Motor neuron (in vitro differentiated cells): ENCODE results near the gene KRIT1. TPM values are rescaled to one million over a fixed set of nuclear protein-coding genes. Genes with fewer than 3 reads are reported as not detected.
A peak's percentile ranks its signal among the peaks of the same experiment; 100 is the strongest.

ENCODE experiments used
- ATAC-seq, 8 experiments: fragments of 200-7000 bp; cut with Tn5 transposase; replicated peaks in 6 of 8; 2 replicates each; pipeline ENCODE4 v1.8.0; 2021; ENCODE audit warnings: mild to moderate bottlenecking in 8 of 8, moderate library complexity in 8 of 8
- H3K27ac ChIP-seq, 2 donors: fragments of 250-450 bp; sonication (Bioruptor Pico); 2 replicates each; pipeline ENCODE4 v1.9.0; 2021; ENCODE audit warnings: antibody characterized with exemption in 2 of 2, mild to moderate bottlenecking in 2 of 2, moderate library complexity in 1 of 2
- H3K4me1 ChIP-seq, 2 donors: fragments of 250-450 bp; sonication (Bioruptor Pico); replicated peaks in 1 of 2; 2 replicates each; pipeline ENCODE4 v1.6.1; 2021; ENCODE audit warnings: antibody characterized with exemption in 2 of 2, mild to moderate bottlenecking in 2 of 2, moderate library complexity in 1 of 2
- H3K4me3 ChIP-seq, 5 donors: fragments of 250-450 bp; sonication (Bioruptor Pico); 2 replicates each; pipeline ENCODE4 v1.9.0; 2021; ENCODE audit warnings: antibody characterized with exemption in 5 of 5, mild to moderate bottlenecking in 5 of 5, moderate library complexity in 4 of 5
- WGBS, 10 experiments: fragments of 450-650 bp; shearing (Covaris generic); methylation state at CpG; one replicate each; pipeline ENCODE4 v1.0.0; 2022; 5-methylcytosine and 5-hydroxymethylcytosine counted together
- in situ Hi-C, 9 experiments: fragments of 400-800 bp; cut with MboI; loops; one replicate each; pipeline ENCODE4 v1.15.0; 2021; ENCODE audit warnings: low sequenced_read_pairs in 9 of 9, low pct_unique_long_range_greater_than_20kb in 2 of 9; ENCODE audit not compliant: unreplicated experiment in 9 of 9
- total RNA-seq, 8 experiments: library from RNA; unstranded; fragments of 300-600 nt; gene quantifications; 2 replicates each; pipeline versions ENCODE4 v1.2.3 to v1.2.4, GENCODE V29; 2022

KRIT1 gene
- 10 to 100 TPM; 26.7 to 75.1 (median 35.5) TPM for total RNA-seq

DNA sequence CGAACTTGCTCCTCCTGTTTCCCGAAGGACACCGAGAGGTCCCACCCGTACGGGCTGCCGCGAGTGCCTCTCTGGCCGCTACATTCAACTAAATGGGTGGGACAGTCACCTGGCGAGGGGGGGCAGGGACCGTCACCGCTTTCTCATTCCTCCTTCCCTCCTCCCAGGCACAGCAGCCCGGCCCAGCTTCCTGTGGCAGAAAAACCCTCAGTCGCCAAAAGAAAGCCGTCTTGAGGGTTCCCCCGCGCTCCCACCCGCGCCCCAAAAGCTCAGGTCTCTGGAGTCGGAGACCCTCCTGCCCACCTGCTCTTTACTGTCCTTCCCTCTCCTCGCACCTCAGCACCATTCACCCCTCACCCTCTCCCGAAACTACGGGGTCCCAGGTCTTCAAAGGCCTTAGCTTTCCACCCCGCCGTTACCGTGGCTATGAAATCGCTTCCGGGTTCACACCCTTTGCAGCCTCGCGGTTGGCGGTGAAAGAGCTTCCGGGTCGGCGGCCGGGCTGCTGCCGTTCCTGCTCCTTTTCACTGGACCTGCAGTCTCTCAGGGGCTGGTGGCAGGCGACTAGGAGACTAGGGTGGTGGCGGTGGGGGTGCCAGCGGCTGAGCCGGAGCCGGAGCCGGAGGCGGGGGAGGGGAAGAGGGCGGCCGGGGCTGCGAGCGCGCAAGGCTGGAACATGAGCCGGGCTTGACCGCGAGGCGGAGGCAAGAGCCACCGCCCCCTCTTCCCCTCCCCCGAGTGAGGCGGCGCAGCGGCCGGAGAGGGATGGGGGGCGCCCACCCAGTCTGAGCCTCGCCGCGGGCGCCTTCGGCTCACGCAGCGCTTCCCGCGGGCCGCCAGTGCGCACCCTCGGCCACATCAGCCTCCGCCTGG lies at the start of gene KRIT1, which contains the start of gene ANKIB1:
TSS of gene KRIT1 (minus strand) at position 428 of the 873 bp plus-strand sequence. CDS start 3,779 bp downstream, outside the sequence.
TSS of gene ANKIB1 (plus strand) at position 488 of the 873 bp plus-strand sequence. CDS start 49,005 bp downstream, outside the sequence.
- 0 to 2% (median 0%) methylated on average over 1 to 17 of the region's 71 CpGs; no CpG with 5 or more reads in 6 of the 10 experiments for WGBS, 10 experiments
- Histone ChIP-seq H3K4me3 (peak within 1 kb of the TSS; percentile 58 to 96 (median 86)), H3K4me1 (peaks cover 6 to 13% of the 10 kb centered on the region in 2 donors), H3K27ac (peak within 1 kb of the TSS; percentile 84 to 99)
- peak; percentile 81 to 92 (median 88) for ATAC-seq
- in situ Hi-C loops = loop anchor here in 1 of 9 experiments (25.0 kb wide), 1 partner anchor 192 kb away; the partner anchor contains the start of gene GATAD1

DNA sequence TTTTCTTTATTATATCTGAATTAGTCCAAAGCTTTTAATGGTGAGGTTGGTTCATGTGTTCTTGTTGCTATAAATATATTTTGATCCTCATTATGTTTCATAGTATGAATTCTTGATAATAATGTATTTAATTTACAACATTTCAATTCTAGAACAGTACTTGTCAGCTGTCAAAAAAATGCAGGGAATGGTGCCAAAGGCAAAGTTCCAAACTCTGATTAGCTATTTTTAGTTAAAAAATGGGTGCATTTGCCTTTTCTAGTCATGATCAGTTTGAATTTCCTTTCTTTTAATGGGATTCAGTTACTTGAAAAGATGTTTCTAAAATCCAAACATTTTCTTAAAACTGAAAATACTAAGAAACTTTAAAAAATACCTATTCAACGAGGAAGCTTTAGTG lies 49.7 kb upstream of the KRIT1 start:
- Histone ChIP-seq H3K27ac (no peak overlapping the region), H3K4me3 (no peak overlapping the region), H3K4me1 (peaks cover 0 to 4% of the 10 kb centered on the region in 2 donors)
- ATAC-seq = no peak
- in situ Hi-C loops = no loop called here
- WGBS, 10 experiments = 29 to 100% (median 88%) methylated on average over 1 of the region's 1 CpG

DNA sequence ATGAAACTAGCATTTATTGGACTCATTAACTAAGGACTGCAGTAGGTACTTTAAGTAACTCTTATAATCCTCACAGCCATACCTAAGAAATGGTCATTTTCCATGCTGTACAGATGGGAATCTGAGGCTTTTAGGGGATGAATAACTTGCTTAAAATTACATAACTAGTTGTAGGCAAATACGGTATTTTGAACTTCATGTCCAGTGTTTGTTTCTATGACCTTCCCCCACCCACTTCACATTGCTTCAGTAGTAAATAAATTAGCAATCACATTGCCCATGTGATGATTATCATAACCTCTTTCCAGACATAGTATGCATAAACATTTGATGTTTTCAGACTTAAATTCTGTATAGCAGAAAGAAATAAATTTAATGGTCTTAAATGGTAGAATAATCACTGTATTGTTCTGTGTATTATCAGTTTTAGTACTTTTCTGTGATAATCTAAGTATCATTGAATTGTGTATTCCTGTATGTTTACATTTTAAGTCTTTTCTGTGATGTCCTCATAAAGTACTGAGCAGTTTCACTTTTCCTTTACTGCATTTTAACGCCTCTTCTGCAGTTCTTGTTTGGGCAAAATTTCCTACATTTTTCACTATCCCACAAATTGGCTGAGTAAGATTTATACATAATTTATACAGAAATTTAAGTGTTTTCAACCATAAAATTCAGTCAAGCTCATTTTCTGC lies 48.3 kb upstream of the KRIT1 start:
- in situ Hi-C loops = no loop called here
- Histone ChIP-seq H3K27ac (no peak overlapping the region), H3K4me1 (peaks cover 0 to 4% of the 10 kb centered on the region in 2 donors), H3K4me3 (no peak overlapping the region)
- ATAC-seq = peak in 1 of 8 experiments; percentile 67
- 36 to 100% (median 87%) methylated on average over 1 to 2 of the region's 2 CpGs; no CpG with 5 or more reads in 2 of the 10 experiments for WGBS, 10 experiments

DNA sequence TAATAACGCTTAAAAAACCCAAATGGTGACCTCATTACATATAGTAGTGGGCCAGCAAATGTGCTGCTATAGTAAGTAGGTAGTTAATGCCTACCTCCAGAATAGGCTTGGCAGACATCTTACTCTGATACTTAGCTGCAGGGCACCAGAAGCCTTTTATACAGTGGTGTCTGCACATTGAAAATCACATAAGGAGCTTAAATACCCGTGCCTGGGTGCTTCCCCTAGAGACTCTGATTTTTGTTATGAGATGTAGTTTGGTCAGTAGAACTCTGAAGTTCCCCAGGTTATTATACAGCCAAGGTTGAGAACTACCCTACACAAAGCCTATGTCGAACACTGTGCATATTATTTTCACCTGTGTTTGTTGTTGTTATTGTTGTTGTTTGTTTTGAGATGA lies 47.3 kb upstream of the KRIT1 start:
- no peak overlapping the region for H3K4me3 ChIP-seq
- peaks cover 0 to 4% of the 10 kb centered on the region in 2 donors for H3K4me1 ChIP-seq
- peak in 1 of 8 experiments; percentile 35 for ATAC-seq
- WGBS, 10 experiments = 34 to 100% (median 79%) methylated on average over 1 to 3 of the region's 3 CpGs; no CpG with 5 or more reads in 1 of the 10 experiments
- in situ Hi-C loops = no loop called here
- no peak overlapping the region for H3K27ac ChIP-seq

DNA sequence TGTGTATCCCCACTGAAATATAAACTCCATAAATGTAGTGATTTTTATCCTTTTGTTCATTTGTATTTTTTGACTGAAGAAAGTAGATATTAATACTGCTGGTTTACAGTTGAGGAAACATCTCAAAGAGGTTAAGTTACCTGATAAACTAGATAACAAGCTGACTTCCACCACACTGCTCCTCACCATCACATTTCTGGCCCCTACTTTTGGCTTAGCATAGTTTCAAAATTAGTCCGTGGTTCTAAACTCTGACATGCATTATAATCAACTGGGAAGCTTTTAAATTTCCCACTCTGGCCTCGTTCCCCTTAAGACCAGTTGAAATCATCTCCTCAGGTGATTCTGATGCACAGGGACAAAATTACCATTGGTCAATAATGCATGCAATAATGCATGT lies 43.6 kb upstream of the KRIT1 start:
- ATAC-seq = no peak
- Histone ChIP-seq H3K4me3 (no peak overlapping the region), H3K4me1 (no peaks in the 10 kb centered on the region), H3K27ac (no peak overlapping the region)
- in situ Hi-C loops = no loop called here
- WGBS, 10 experiments = 88 to 100% (median 90%) methylated on average over 1 to 2 of the region's 2 CpGs; no CpG with 5 or more reads in 2 of the 10 experiments

DNA sequence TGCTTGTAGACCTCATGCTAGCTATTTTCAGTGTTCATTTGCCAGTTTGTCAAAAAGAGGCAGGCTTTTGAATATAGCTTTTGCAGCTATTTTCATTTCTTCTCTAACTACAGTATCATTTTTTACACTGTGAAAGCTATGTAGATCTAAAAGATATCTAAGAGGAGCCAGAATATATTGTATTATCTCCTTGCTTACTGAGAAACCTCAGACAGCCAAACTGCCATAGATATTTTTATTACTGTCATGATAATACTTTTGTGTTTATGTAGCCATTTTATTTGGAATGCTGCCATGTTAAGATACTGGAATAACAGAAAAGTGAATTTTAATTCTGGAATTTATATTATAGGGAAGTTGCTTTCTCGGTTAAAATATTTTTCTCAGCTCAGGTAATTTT lies 37.2 kb upstream of the KRIT1 start:
- WGBS, 10 experiments = 63 to 100% (median 100%) methylated on average over 1 of the region's 1 CpG; no CpG with 5 or more reads in 2 of the 10 experiments
- no peak for ATAC-seq
- Histone ChIP-seq H3K4me3 (no peak overlapping the region), H3K4me1 (no peaks in the 10 kb centered on the region), H3K27ac (no peak overlapping the region)
- in situ Hi-C loops = no loop called here

DNA sequence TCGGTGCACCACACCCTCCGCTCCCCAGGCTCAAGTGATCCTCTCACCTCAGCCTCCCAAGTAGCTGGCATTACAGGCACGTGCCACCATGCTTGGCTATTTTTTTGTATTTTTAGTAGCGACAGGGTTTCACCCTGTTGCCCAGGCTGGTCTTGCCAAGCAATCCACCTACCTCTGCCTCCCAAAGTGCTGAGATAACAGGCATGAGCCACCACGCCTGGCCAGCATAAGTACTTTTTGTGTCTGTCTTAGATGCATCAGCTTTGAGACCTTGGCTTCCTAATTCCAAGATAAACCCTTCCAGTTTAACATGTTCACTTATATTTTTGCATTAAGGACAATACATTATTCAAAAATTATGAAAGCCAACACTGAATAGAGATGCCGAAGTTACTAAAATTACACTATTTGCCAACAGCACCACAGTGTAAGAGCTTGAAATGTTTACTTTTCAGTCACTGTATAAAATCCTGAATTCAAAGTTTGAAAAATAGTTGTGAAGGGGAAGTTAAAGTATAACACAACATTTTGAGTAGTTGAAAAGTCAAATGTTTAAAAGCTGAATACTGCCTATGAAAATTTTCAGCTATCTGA lies 36.6 kb upstream of the KRIT1 start:
- Histone ChIP-seq H3K4me1 (no peaks in the 10 kb centered on the region), H3K4me3 (no peak overlapping the region), H3K27ac (no peak overlapping the region)
- 64 to 100% (median 96%) methylated on average over 1 to 6 of the region's 6 CpGs for WGBS, 10 experiments
- ATAC-seq = peak in 1 of 8 experiments; percentile 83
- in situ Hi-C loops = no loop called here

DNA sequence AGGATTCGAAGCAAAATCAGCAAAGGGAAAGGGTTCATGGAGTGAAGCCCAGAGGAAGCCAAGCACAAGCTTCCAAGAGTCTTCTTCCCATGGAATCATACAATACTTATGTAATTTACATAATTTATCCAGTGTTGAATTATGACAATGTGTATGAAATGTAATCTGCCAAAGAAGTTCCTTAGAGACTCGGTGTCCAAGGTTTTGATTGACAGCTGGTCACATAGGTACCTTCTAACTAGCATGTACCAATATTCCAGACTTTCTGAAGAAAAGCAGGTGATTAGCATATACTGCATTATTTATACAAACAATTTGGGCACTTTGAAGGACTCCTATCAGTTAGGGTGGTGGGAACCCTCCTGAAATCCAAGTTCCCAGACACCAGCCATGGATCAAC lies 35.3 kb upstream of the KRIT1 start:
- no peak for ATAC-seq
- no peak overlapping the region for H3K27ac ChIP-seq
- in situ Hi-C loops = no loop called here
- no peaks in the 10 kb centered on the region for H3K4me1 ChIP-seq
- 95 to 100% (median 100%) methylated on average over 1 to 2 of the region's 2 CpGs; no CpG with 5 or more reads in 2 of the 10 experiments for WGBS, 10 experiments
- no peak overlapping the region for H3K4me3 ChIP-seq

DNA sequence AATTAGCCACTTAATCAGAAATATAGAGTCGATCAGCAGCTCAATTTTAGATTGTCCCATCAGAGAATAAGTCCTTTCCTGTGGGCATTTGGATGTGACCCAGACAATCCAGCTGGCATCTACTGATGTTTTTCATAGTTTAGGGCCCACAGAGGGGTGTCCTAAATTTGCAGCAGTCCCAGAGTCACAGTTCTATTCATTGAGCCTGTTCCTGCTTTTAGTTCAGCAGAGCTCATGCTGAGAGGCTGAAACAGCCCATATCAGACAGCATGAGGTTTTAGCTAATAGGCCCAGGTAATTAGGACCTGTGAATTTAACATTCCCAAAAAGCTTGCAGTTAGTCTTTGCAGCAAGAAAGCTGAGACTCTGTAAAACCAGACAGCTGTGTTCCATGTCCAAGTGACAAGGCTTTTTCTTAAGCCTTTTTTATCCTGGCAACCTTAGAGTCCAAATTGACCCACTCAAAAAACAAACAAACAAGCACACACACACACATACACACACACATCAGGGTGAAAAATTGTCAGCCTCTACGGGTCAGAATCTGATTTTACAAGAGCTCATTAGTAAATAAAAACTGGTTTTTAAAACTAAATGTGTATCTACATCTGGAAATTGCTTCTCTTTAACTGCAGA lies 33.8 kb upstream of the KRIT1 start:
- Histone ChIP-seq H3K4me3 (no peak overlapping the region), H3K4me1 (no peaks in the 10 kb centered on the region), H3K27ac (no peak overlapping the region)
- in situ Hi-C loops = no loop called here
- no peak for ATAC-seq
- 38 to 100% (median 90%) methylated on average over 1 to 2 of the region's 2 CpGs; no CpG with 5 or more reads in 3 of the 10 experiments for WGBS, 10 experiments

DNA sequence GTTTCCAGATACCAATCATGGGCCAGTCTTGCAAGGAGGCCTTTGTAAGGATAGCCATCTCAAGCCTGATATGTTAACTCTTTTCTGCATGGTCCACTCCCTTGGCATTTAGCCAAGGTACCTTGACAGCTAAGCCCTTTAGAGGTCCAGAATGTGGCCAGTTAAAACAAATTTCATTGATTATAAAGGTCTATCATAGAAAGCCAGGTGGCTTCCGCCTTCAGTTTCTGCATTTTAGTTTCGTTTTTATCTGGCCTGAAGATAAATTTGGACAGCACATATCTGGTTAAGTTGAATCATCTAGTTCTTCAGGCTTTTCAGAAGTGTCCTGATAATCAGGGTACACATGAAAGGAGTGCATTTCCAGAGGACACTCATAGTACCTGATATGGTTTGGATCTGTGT lies 30.7 kb upstream of the KRIT1 start:
- H3K4me3 ChIP-seq = no peak overlapping the region
- in situ Hi-C loops = no loop called here
- 80 to 100% (median 100%) methylated on average over 1 to 2 of the region's 2 CpGs; no CpG with 5 or more reads in 3 of the 10 experiments for WGBS, 10 experiments
- H3K4me1 ChIP-seq = no peaks in the 10 kb centered on the region
- peak in 1 of 8 experiments; percentile 57 for ATAC-seq
- H3K27ac ChIP-seq = no peak overlapping the region

DNA sequence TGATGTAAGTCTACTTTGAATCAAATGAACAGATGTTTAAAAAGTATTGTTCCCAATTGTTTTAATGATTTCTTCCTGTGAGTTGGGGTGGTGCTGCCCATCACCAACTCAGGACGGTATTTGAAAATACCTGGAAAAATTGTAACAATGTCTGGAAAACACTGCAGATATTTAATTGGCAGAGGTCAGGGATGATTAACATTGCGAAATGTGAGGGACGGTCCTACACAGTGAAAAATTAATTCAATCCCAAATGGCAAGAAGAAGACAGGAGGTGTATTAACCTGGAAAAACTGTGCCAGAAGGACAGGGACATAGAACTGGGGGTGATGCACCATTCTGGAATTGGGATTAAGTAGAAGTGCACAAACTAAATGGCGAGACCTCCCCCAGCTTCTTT lies 29.6 kb upstream of the KRIT1 start:
- Histone ChIP-seq H3K27ac (no peak overlapping the region), H3K4me3 (no peak overlapping the region), H3K4me1 (no peaks in the 10 kb centered on the region)
- in situ Hi-C loops = no loop called here
- WGBS, 10 experiments = 83 to 100% (median 96%) methylated on average over 1 to 4 of the region's 4 CpGs
- no peak for ATAC-seq

DNA sequence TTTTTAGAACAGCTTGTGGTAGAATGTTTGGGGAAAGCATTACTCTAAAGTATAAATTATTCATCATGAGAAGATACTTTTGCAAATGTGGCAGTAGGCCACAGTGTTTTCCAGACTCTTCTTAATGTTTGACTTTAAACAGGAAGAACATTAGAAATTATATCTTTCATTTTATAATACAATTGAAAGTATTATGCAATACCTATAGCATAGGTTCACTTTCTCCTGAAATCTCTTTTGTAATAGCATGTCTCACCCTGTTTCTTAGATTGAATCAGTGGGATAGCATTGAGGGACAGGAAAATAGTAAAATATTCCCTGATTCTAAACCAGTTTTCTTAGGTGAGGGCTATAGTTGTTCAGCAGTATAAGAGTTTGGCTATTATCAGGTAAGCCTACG lies 23.2 kb upstream of the KRIT1 start:
- no peak for ATAC-seq
- in situ Hi-C loops = no loop called here
- Histone ChIP-seq H3K4me1 (no peaks in the 10 kb centered on the region), H3K4me3 (no peak overlapping the region), H3K27ac (no peak overlapping the region)
- WGBS, 10 experiments = 69 to 100% (median 100%) methylated on average over 1 of the region's 1 CpG; no CpG with 5 or more reads in 2 of the 10 experiments
